ENCODE results near the gene RARA. TPM values are rescaled to one million over a fixed set of nuclear protein-coding genes. Genes with fewer than 3 reads are reported as not detected.
A peak's percentile ranks its signal among the peaks of the same experiment; 100 is the strongest.

The RARA gene
- 10 to 100 TPM; 26.7 to 61.5 (median 35.9) TPM for total RNA-seq

DNA sequence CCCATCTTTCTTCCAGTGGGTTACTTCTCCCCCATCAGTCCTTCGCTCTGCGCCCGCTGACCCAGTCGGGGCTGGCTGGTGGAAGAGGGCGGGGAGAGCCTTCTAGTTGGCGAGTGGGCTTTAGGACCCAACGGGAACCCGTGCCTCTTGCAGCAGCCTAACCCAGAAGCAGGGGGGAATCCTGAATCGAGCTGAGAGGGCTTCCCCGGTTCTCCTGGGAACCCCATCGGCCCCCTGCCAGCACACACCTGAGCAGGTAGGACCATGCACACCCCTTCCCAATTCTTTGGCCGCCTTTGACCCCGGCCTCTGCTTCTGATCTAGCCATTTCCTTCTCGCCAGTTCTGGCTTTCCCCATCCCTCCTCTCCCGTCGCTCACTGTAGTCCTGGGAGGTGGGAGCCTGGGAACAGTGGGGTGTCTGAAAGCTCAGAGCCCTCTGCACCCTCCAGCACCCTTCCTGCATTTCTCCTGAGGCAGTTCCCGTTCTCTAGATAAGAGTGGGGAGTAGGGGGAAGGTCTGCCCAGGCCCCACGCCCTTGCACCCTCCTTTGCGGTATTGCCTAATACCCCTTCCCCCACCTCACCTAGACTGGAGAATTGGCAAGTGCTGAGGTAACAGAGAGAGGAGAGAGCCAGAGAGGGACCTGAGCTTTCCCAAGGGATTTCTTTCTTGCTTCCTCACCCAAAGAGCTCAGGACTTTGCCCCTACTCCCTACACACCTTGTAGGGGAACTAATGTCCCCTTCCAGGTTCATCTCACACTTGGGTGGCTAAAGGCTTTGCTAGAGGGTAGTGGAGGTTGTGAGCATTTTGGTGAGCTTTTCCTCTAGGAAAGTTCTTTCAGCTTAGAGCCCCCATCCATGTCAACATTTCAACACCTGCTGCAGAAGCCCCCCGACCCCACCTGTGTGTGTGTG lies at the start of gene RARA:
Gene RARA (plus strand): TSS at position 150 of the 918 bp plus-strand sequence. CDS start 22,039 bp downstream, outside the sequence.
- no peak for DNase-seq (ENCODE audit: low spot score)
- TF ChIP-seq, protein P1, sequence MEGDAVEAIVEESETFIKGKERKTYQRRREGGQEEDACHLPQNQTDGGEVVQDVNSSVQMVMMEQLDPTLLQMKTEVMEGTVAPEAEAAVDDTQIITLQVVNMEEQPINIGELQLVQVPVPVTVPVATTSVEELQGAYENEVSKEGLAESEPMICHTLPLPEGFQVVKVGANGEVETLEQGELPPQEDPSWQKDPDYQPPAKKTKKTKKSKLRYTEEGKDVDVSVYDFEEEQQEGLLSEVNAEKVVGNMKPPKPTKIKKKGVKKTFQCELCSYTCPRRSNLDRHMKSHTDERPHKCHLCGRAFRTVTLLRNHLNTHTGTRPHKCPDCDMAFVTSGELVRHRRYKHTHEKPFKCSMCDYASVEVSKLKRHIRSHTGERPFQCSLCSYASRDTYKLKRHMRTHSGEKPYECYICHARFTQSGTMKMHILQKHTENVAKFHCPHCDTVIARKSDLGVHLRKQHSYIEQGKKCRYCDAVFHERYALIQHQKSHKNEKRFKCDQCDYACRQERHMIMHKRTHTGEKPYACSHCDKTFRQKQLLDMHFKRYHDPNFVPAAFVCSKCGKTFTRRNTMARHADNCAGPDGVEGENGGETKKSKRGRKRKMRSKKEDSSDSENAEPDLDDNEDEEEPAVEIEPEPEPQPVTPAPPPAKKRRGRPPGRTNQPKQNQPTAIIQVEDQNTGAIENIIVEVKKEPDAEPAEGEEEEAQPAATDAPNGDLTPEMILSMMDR (IDR thresholded peaks at IDR 0.05) = no peak
- ATAC-seq (ENCODE audit: low FRiP score) = peak; percentile 28

DNA sequence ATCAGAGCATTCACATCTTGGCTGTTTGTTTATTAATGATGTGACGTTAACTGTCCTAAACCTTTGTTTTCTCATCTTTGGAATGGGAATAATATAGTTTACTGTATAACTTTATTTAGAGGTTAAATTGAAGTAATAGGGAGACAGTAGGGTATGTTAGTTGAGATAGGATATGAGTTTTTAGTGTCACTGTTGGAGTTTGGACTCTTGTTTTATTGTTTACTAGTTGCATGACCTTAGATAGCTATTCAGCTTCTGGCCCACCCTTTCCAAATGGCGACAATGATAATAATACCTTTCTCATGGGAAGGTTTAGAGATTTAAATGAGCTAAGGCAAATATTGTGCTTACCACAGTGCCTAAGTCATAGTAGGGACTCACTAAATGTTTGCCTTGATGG lies 49.5 kb upstream of the RARA start:
- no peak for DNase-seq (ENCODE audit: low spot score)
- TF ChIP-seq, protein P1 (IDR thresholded peaks at IDR 0.05) = no peak

DNA sequence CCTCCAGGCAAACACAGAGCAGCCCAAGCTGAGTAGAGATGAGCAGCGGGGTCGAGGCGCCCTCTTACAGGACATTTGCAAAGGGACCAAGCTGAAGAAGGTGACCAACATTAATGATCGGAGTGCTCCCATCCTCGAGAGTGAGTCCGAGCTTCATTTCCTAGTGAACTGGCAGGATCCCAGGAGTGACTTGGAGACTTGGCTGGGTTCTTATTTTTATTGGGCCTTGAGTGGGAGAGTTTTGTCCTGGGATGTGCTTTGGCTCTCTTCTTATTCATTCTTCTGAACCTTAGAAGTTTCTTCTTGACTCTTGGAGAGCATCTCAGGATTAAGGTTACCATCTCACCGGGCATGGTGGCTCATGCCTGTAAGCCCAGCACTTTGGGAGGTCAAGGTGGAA lies 48.5 kb upstream of the RARA start:
- no peak for ATAC-seq (ENCODE audit: low FRiP score)
- no peak for DNase-seq (ENCODE audit: low spot score)
- TF ChIP-seq, protein P1 (IDR thresholded peaks at IDR 0.05) = no peak

More for the DNA sequence above, 49.5 kb upstream of the RARA start:
- ATAC-seq (ENCODE audit: low FRiP score) = no peak

DNA sequence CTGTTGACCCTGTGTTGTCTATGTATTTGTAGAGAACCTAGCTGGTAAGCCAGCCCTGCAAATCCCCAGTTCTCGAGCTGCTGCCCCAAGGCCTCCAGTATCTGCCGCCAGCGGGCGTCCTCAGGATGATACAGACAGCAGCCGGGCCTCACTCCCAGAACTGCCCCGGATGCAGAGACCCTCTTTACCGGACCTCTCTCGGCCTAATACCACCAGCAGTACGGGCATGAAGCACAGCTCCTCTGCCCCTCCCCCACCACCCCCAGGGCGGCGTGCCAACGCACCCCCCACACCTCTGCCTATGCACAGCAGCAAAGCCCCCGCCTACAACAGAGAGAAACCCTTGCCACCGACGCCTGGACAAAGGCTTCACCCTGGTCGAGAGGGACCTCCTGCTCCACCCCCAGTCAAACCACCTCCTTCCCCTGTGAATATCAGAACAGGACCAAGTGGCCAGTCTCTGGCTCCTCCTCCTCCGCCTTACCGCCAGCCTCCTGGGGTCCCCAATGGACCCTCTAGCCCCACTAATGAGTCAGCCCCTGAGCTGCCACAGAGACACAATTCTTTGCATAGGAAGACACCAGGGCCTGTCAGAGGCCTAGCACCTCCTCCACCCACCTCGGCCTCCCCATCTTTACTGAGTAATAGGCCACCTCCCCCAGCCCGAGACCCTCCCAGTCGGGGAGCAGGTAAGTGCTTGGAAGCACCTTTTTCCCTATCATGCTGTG lies 44.4 kb upstream of the RARA start:
- TF ChIP-seq, protein P1 (IDR thresholded peaks at IDR 0.05) = no peak
- DNase-seq (ENCODE audit: low spot score) (no peak), ATAC-seq (ENCODE audit: low FRiP score) (no peak)

DNA sequence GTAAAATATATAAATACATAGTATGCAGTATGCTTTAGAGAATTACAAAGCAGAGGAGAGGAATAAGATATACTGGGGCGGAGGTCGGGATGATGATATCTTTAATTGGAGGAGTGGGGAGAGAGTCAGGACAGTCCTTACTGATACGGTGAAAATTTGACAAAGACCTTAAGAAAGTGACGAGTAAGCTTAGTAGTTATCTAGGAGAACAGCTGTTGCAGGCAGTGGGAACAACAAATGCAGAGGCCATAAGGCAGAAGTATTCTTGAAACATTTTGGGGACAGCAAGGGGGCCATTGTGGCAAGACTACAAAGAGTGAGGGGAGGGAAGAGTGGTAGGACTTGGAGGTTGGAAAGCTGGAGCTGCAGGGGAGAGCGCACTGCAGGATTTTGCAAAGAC lies 43.6 kb upstream of the RARA start:
- no peak for ATAC-seq (ENCODE audit: low FRiP score)
- no peak for DNase-seq (ENCODE audit: low spot score)
- TF ChIP-seq, protein P1 (IDR thresholded peaks at IDR 0.05) = no peak

DNA sequence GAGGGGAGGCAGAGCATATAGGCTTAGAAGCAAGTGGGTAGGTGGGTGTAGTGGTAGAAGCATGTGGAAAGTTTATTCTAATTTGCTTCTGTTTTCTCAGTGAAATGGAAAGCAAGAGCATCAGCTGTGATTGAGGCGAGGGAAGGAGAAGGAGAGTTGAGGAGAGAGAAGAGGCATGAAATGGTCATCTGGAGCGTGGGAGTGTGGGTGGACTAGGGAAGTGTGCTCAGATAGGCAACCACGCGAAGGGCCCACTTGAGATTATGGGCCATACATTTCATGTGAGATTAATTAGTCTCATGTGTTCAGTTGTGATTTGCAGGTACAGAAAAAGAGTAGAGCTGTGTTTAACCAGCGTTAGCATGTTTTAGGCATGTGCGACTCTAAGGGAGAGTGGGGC lies 42.1 kb upstream of the RARA start:
- TF ChIP-seq, protein P1 (IDR thresholded peaks at IDR 0.05) = no peak
- ATAC-seq (ENCODE audit: low FRiP score) = no peak
- DNase-seq (ENCODE audit: low spot score) = no peak

Data from omental fat pad (tissue), 4 donors.